Measurements from ENCODE around the gene FLNB.

DNA sequence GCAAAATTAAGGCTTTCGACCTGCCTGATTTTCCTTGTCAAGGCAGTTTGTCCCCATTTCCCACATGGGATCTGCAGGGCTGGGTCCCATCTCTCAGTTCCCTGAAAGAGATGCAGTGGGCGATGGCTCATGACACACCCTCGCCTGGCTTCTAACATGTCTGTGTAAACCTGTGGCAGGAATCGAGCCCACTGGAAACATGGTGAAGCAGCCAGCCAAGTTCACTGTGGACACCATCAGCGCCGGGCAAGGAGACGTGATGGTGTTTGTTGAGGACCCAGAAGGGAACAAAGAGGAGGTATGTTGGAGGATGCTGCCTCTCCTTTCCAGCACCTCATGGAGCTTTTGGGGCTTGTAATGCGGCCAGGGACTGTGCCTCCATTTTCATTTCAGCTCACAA lies 86.4 kb downstream of the FLNB start:
- TF ChIP-seq, protein P1, sequence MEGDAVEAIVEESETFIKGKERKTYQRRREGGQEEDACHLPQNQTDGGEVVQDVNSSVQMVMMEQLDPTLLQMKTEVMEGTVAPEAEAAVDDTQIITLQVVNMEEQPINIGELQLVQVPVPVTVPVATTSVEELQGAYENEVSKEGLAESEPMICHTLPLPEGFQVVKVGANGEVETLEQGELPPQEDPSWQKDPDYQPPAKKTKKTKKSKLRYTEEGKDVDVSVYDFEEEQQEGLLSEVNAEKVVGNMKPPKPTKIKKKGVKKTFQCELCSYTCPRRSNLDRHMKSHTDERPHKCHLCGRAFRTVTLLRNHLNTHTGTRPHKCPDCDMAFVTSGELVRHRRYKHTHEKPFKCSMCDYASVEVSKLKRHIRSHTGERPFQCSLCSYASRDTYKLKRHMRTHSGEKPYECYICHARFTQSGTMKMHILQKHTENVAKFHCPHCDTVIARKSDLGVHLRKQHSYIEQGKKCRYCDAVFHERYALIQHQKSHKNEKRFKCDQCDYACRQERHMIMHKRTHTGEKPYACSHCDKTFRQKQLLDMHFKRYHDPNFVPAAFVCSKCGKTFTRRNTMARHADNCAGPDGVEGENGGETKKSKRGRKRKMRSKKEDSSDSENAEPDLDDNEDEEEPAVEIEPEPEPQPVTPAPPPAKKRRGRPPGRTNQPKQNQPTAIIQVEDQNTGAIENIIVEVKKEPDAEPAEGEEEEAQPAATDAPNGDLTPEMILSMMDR (IDR thresholded peaks at IDR 0.05), result no peak
- TF ChIP-seq EP300 (IDR thresholded peaks at IDR 0.05) (no peak), POLR2A (IDR thresholded peaks at IDR 0.05) (no peak)
